ENCODE measurements around the gene BRI3.
"Not testable (repeated sequence)": the region's sequence is repeated elsewhere in the genome, so short reads cannot be mapped to it uniquely, and the experiment has no call there.

The BRI3 gene

GRCh38 chr7:98312201-98312600, 30.7 kb downstream of the BRI3 start:
- DNase-seq (ENCODE audit: low read depth in 2 of 2): no peak

GRCh38 chr7:98314469-98314868, 33.0 kb downstream of the BRI3 start:
- DNase-seq (ENCODE audit: low read depth in 2 of 2): no peak

- DNase-seq (ENCODE audit: low read depth in 2 of 2): no peak
Measured at GRCh38 chr7:98315318-98315993, 34.0 kb downstream of the BRI3 start.

DNA sequence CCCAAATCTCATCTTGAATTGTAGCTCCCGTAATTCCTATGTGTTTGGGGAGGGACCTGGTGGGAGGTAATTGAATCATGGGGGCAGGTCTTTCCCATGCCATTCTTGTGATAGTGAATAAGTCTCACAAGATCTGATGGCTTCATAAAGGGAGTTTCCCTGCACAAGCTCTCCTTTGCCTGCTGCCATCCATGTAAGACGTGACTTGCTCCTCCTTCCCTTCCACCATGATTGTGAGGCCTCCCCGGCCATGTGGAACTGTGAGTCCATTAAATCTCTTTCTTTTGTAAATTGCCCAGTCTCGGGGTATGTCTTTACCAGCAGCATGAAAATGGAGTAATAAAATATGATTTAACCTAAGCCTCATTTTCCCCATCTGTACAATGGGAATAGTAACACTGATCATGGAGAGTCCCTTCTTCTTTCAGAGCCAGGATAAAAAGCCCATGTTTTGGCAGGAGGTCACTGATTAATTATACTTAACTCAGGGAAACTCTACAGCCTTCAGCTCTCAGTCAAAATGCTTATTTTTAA, 34.6 kb downstream of the BRI3 start:
- DNase-seq (ENCODE audit: low read depth in 2 of 2): not testable (repeated sequence)

GRCh38 chr7:98317366-98318040, 36.0 kb downstream of the BRI3 start:
- DNase-seq (ENCODE audit: low read depth in 2 of 2): no peak

DNA sequence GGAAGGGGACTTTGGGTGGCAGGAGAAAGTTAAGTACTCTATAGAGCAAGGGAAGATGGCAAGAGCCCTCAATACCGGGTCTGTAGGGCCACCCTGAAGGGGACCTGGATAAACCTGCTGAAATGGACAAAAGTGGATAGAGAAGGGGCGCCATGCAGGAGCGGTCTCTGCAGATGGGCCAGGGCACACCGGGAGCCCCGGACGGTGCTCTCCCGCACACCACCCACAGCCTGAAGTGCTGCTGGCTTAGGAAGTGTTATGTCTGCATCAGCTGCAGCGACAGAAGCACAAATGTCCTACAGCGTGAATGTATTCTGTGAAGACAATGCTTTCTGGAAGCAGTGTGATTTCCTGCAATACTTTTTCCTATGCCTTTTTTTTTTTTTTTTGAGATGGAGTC, 37.7 kb downstream of the BRI3 start:
- no peak for DNase-seq (ENCODE audit: low read depth in 2 of 2)

GRCh38 chr7:98321301-98321700, 39.8 kb downstream of the BRI3 start:
- no peak for DNase-seq (ENCODE audit: low read depth in 2 of 2)

DNA sequence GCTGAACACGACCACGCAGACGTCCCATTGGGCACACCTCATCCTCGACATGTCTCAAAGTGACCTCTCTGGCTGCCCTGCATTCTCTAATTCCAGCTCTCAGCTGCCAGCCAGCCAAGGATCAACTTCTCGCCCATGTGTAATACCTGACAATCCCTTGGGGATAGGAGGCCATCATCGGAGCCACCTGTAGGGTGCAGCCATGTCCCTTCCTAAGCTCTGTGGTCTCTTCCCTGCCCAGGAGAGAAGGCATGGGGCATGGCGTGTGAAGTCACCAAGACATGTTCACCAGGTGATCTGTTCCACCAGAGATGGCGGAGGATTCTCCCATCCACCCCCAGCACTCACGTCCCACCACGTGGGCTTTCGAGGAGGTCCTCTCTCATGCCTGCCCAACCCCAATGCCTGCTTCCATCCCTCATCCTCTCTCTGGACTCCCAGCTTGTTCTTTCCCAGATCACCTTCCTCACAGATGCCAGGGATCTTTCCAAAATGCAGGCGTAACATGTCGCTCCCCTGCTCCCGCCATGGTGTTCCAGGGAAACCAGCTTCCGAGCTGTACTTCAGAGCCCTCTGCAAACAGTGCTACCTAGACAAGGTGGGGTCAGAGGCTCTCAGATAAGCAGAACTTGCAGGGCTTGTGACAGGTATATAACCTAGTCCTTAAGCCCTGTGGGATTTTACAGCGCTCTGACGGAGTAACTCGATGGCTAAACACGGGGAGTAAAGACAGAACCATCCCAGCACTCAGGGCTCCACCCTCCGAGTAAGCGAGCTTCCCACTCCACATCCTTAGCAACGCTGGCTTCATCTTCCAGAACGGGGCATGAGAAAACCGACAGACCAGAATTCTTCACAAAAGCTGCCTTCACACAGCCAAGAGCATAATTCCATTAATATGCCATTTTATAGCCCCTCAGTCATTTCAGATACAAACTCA, 41.1 kb downstream of the BRI3 start:
- no peak for DNase-seq (ENCODE audit: low read depth in 2 of 2)

- DNase-seq (ENCODE audit: low read depth in 2 of 2): no peak
Measured at GRCh38 chr7:98323597-98324322, 42.3 kb downstream of the BRI3 start.

DNA sequence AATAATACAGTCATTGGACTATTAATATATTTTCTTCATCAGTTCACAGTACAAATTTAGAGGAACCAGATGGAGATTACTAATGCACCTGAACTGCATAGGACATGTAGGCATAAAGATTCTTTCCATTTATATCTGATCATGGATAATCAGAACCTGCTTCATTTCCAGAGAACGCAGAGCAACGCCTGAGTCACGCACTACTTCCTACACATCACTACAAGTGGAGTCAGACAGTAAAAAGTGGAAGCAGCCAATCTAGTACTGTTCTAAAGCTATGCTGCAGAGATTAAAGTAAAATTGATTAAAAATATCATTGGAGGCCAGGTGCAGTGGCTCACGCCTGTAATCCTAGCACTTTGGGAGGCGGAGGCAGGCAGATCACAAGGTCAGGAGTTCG, 43.3 kb downstream of the BRI3 start:
- no peak for DNase-seq (ENCODE audit: low read depth in 2 of 2)

GRCh38 chr7:98329100-98329790, 47.8 kb downstream of the BRI3 start:
- DNase-seq (ENCODE audit: low read depth in 2 of 2): no peak

DNA sequence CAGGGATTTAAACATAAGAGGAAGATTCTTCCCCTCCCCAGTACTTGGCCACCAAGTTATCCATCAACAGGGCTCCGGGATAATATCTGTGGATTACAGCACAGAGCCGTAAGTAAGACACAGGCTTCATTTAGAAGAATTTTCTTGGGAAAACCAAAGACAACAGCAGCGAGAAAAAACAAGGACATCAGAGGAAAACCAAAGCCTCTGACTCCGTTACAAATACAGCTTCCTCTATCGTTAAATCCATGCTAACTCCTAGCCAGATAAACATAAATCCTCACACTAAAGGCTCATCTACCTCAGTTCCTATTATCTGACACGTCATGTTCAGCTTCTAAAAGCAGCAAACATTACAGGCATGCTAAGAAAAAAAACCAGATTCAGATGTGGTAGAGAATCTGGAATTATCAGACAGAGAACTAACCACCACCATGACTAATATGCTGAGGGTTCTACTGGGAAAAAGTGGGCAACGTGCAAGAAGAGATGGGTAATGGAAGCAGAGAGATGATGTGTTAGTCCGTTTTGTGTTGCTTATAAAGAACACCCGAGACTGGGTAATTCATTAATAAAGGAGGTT, 48.4 kb downstream of the BRI3 start:
- DNase-seq (ENCODE audit: low read depth in 2 of 2): no peak

DNA sequence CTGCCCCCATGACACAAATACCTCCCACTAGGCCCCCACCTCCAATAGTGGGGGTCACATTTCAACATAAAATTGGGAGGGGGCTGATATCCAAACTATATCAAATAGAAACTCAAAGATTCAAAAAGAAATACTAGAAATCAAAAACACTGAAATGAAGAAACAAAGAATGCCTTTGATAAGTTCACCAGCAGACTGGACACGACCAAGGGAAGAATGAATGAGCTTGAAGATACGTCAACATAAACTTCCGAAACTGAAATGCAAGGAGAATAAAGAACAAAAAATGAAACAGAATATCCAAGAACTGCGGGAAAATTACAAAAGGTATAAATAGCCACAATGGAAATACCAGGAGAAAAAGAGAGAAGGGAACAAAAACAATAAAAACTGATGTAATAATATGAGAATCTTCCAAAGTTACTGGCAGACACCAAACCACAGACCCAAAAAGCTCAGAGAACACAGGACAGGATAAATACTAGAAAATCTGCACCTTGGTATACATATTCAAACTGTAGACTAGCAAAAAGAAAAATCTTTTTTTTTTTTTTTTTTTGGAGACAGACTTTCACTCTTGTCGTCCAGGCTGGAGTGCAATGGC, 49.5 kb downstream of the BRI3 start:
- DNase-seq (ENCODE audit: low read depth in 2 of 2): no peak

GRCh38 chr7:98334081-98334480, 52.6 kb downstream of the BRI3 start:
- DNase-seq (ENCODE audit: low read depth in 2 of 2): no peak

- no peak for DNase-seq (ENCODE audit: low read depth in 2 of 2)
Measured at GRCh38 chr7:98335411-98335977, 54.0 kb downstream of the BRI3 start.

DNA sequence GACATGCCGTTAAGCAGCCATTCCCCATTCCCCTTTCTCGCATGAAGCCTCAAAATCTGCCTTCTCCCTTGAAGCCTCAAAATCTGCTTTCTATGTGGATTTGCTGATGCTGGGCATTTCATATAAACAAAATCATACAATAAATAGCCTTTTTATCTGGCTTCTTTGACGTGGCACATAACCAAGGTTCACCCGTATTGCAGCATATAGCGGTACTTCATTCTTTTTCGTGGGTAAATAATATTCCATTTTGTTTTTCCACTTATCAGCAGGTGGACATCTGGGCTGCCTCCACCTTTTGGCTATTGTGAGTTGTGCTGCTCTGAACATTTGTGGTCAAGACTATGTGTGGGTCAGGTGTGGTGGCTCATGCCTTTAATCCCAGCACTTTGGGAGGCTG, 57.0 kb downstream of the BRI3 start:
- no peak for DNase-seq (ENCODE audit: low read depth in 2 of 2)

- DNase-seq (ENCODE audit: low read depth in 2 of 2): no peak
Measured at GRCh38 chr7:98339043-98339442, 57.6 kb downstream of the BRI3 start.

- no peak for DNase-seq (ENCODE audit: low read depth in 2 of 2)
Measured at GRCh38 chr7:98341106-98341505, 59.6 kb downstream of the BRI3 start.

All from stimulated activated CD4-positive, alpha-beta T cell treated with anti-CD3 and anti-CD28 coated beads, Interleukin-15, amount 100 ng/mL, for 48 hours (primary cell).